Caco-2 (cell line): Measurements from ENCODE around the gene MDN1. TPM values are rescaled to one million over a fixed set of nuclear protein-coding genes. Genes with fewer than 3 reads are reported as not detected.

ENCODE experiments used
- BruUV-seq: library from RNA; stranded (reverse); fragments of 400-500 nt; replicated peaks from 2 replicates; lab custom pipeline; 2021; lab: Mats Ljungman, UMichigan
- CTCF ChIA-PET: fragments of 300-600 bp; sonication (Branson Sonifier 250); formaldehyde crosslinking; loops from one replicate; lab custom pipeline; 2022; ENCODE audit warnings: antibody characterized with exemption; lab: Charles Lee
- POLR2A ChIA-PET: fragments of 300-600 bp; sonication (Branson Sonifier 250); formaldehyde crosslinking; loops from one replicate; lab custom pipeline; 2022; ENCODE audit warnings: antibody characterized with exemption; lab: Charles Lee
- DNase-seq, 2 experiments: peaks; one replicate each; pipeline versions ENCODE4 v3.0.0 to v3.0.0-alpha.2; 2020 to 2022
- H3K27me3 ChIP-seq: replicated peaks from 2 replicates; pipeline ENCODE4 v1.6.0; 2011; ENCODE audit warnings: low read length; ENCODE audit not compliant: control insufficient read depth, insufficient read depth
- H3K36me3 ChIP-seq: 2 replicates; pipeline ENCODE4 v1.5.1; 2011; ENCODE audit warnings: low read length; ENCODE audit not compliant: control insufficient read depth, insufficient read depth
- H3K4me1 ChIP-seq: fragments of 250-450 bp; sonication (Bioruptor Pico); 2 replicates; pipeline ENCODE4 v1.5.1; 2020; ENCODE audit warnings: mild to moderate bottlenecking
- H3K4me3 ChIP-seq: 2 replicates; pipeline ENCODE4 v1.5.1; 2011; ENCODE audit warnings: low read depth, mild to moderate bottlenecking, control low read depth, low read length
- H3K9me3 ChIP-seq: fragments of 250-450 bp; sonication (Bioruptor Pico); 2 replicates; pipeline ENCODE4 v1.5.1; 2020; ENCODE audit warnings: mild to moderate bottlenecking, moderate library complexity
- H3K27ac Mint-ChIP-seq: one replicate; pipeline ENCODE4 v1.8.0; 2022; ENCODE audit warnings: mixed read lengths; ENCODE audit not compliant: unreplicated experiment
- H3K27me3 Mint-ChIP-seq: one replicate; pipeline ENCODE4 v1.8.0; 2022; ENCODE audit warnings: mixed read lengths; ENCODE audit not compliant: insufficient read depth, unreplicated experiment
- H3K36me3 Mint-ChIP-seq: one replicate; pipeline ENCODE4 v1.8.0; 2022; ENCODE audit warnings: mild to moderate bottlenecking, mixed read lengths; ENCODE audit not compliant: insufficient read depth, unreplicated experiment
- H3K4me1 Mint-ChIP-seq: one replicate; pipeline ENCODE4 v1.8.0; 2022; ENCODE audit warnings: low read depth, mixed read lengths; ENCODE audit not compliant: unreplicated experiment
- H3K4me3 Mint-ChIP-seq: one replicate; pipeline ENCODE4 v1.8.0; 2022; ENCODE audit warnings: mild to moderate bottlenecking, moderate library complexity, mixed read lengths; ENCODE audit not compliant: unreplicated experiment
- H3K9me3 Mint-ChIP-seq: one replicate; pipeline ENCODE4 v1.8.0; 2022; ENCODE audit warnings: mixed read lengths; ENCODE audit not compliant: unreplicated experiment
- CTCF ChIP-seq, 2 experiments: fragments of 200-600 bp in 1 of 2; IDR thresholded peaks; 1 replicate in 1 of 2; 2 replicates in 1 of 2; pipeline versions ENCODE4 v1.5.1 to v1.8.0; 2011 to 2022; ENCODE audit warnings: antibody characterized with exemption in 1 of 2, control low read depth in 1 of 2, inconsistent platforms in 1 of 2, low read depth in 1 of 2, low read length in 1 of 2, mild to moderate bottlenecking in 1 of 2, moderate library complexity in 1 of 2; ENCODE audit not compliant: insufficient read depth in 1 of 2, severe bottlenecking in 1 of 2, unreplicated experiment in 1 of 2
- intact Hi-C: fragments of 100-400 bp; cut with micrococcal nuclease; formaldehyde crosslinking; loops from one replicate; pipeline ENCODE4 v1.10.0; 2022; ENCODE audit not compliant: unreplicated experiment
- total RNA-seq: library from RNA; stranded (reverse); gene quantifications from 2 replicates; pipeline ENCODE4 v1.2.3, GENCODE V29; 2022

The MDN1 gene
- total RNA-seq, 1 experiment from 2014 or later = 49.0 TPM

- ChIA-PET POLR2A (no interaction called here), CTCF (no interaction called here)
- no peaks in the 10 kb centered on the region for H3K36me3 ChIP-seq
- H3K36me3 Mint-ChIP-seq = peaks cover 89% of the 10 kb centered on the region
- H3K4me1 Mint-ChIP-seq = no peaks in the 10 kb centered on the region
- no peaks in the 10 kb centered on the region for H3K27me3 ChIP-seq
- DNase-seq = no peak
- TF ChIP-seq CTCF (IDR thresholded peaks at IDR 0.05; ENCODE audit: insufficient read depth in 1 of 2, low read depth in 1 of 2, low read length in 1 of 2, severe bottlenecking in 1 of 2, unreplicated experiment in 1 of 2) = no peak
- no peak overlapping the region for H3K27ac Mint-ChIP-seq
- no peaks in the 10 kb centered on the region for H3K27me3 Mint-ChIP-seq
- H3K4me3 ChIP-seq = no peak overlapping the region
- H3K4me3 Mint-ChIP-seq = no peak overlapping the region
- intact Hi-C loops = no loop called here
- H3K9me3 ChIP-seq = no peaks in the 10 kb centered on the region
- H3K4me1 ChIP-seq = no peaks in the 10 kb centered on the region
- BruUV-seq = no TSS peak
- H3K9me3 Mint-ChIP-seq = no peaks in the 10 kb centered on the region
Measured at GRCh38 chr6:89750338-89750737, 69.3 kb downstream of the MDN1 start.

- Histone ChIP-seq H3K4me1 (no peaks in the 10 kb centered on the region), H3K27me3 (no peaks in the 10 kb centered on the region), H3K4me3 (no peak overlapping the region), H3K36me3 (no peaks in the 10 kb centered on the region), H3K9me3 (no peaks in the 10 kb centered on the region)
- Mint-ChIP-seq H3K27me3 (no peaks in the 10 kb centered on the region), H3K27ac (no peak overlapping the region), H3K9me3 (no peaks in the 10 kb centered on the region), H3K4me3 (no peak overlapping the region), H3K4me1 (no peaks in the 10 kb centered on the region), H3K36me3 (peaks cover 89% of the 10 kb centered on the region)
- BruUV-seq = no TSS peak
- no peak for TF ChIP-seq CTCF (IDR thresholded peaks at IDR 0.05; ENCODE audit: insufficient read depth in 1 of 2, low read depth in 1 of 2, low read length in 1 of 2, severe bottlenecking in 1 of 2, unreplicated experiment in 1 of 2)
- ChIA-PET POLR2A (no interaction called here), CTCF (no interaction called here)
- no peak for DNase-seq
- intact Hi-C loops = no loop called here
Measured at GRCh38 chr6:89749918-89750317, 69.7 kb downstream of the MDN1 start.

GRCh38 chr6:89745716-89746115, 73.9 kb downstream of the MDN1 start:
- no peak for TF ChIP-seq CTCF (IDR thresholded peaks at IDR 0.05; ENCODE audit: insufficient read depth in 1 of 2, low read depth in 1 of 2, low read length in 1 of 2, severe bottlenecking in 1 of 2, unreplicated experiment in 1 of 2)
- Mint-ChIP-seq H3K4me3 (no peak overlapping the region), H3K36me3 (peaks cover 72% of the 10 kb centered on the region), H3K27ac (no peak overlapping the region), H3K4me1 (no peaks in the 10 kb centered on the region), H3K9me3 (no peaks in the 10 kb centered on the region), H3K27me3 (no peaks in the 10 kb centered on the region)
- DNase-seq = no peak
- BruUV-seq = no TSS peak
- ChIA-PET POLR2A (no interaction called here), CTCF (no interaction called here)
- H3K27me3 ChIP-seq = no peaks in the 10 kb centered on the region
- no peaks in the 10 kb centered on the region for H3K9me3 ChIP-seq
- no peaks in the 10 kb centered on the region; the same call in none of the 2 replicates for H3K36me3 ChIP-seq
- no peaks in the 10 kb centered on the region for H3K4me1 ChIP-seq
- intact Hi-C loops = no loop called here
- no peak overlapping the region for H3K4me3 ChIP-seq
